ENCODE measurements around the gene GAN.

DNA sequence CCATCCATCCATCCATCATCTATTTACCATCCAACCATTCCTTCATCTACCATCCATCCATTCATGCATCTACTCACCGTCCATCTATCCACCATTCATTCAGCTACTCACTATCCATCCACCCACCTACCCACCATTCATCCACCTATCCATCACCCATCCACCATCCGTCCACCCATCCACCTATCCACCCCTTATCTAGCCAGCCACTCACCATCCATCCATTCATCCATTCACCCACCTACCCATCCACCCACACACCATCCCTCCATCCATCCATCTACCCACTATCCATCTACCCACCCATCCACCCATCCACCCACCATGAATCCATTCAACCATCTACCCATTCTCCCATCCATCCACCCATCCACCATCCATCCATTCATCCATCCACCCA lies 49.7 kb upstream of the GAN start:
- no peak for TF ChIP-seq EZH2 (IDR thresholded peaks at IDR 0.05; ENCODE audit: insufficient read depth, poor library complexity, severe bottlenecking)
- no peak for TF ChIP-seq EZH2phosphoT487 (IDR thresholded peaks at IDR 0.05; ENCODE audit: insufficient read depth, low read depth)

All from GM23248 (cell line).